HG03442 (cell line): Measurements from ENCODE around the gene IGF2BP2.
A peak's percentile ranks its signal among the peaks of the same experiment; 100 is the strongest.
"Not testable (repeated sequence)": the region's sequence is repeated elsewhere in the genome, so short reads cannot be mapped to it uniquely, and the experiment has no call there.

ENCODE experiments used
- ATAC-seq: cut with Tn5 transposase; IDR thresholded peaks from one replicate; pipeline ENCODE4 v1.9.1; 2021; ENCODE audit warnings: mild to moderate bottlenecking, moderate library complexity; ENCODE audit not compliant: unreplicated experiment

Gene IGF2BP2

DNA sequence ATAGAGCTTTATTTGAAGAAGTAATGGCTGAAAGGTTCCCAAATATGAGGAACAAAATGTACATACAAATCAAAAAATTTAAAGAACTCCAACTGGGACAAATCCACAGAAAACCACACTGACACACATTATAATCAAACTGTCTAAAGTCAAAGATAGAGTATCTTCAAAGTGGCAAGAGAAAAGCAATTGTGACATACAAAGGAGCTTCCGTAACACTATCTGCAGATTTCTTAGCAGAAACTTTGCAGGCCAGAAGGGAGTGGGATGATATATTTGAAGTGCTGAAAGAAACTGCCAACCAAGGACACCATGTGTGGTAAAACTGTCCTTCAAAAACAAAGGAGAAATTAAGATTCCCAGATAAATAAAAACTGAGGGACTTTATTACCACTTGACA is 146.8 kb downstream of the IGF2BP2 start:
- no peak for ATAC-seq

DNA sequence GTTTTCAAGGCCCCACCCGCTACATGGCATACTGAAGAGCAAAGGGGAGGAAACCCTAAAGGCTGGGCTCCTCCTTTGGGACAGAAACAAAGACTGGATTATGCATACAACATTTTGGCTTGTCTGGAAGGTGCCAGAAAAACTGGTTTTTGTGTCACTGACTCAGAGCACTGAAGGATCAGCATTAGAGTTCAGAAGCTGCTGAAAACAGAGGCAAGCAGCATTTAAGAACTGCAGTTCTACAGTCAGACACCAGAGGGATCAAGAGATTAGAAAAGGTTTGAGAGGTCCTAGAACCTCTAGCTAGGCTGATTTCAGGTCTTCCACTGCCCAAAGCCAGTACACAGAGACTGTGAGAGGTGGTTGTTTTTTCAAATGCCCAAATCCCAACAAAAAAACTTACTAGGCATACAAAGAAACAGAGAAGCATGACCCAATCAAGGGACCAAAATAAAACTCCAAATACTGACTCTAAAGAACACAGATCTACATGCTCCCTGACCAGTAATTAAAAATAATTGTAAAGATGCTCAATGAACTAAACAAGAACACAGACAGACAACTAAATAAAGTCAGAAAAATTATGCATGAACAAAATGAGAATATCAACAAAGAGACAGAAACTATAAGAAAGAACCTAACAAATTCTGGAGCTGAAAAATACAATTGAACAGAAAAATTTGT is 147.6 kb downstream of the IGF2BP2 start:
- no peak for ATAC-seq

GRCh38 chr3:185667574-185667973 is 157.3 kb downstream of the IGF2BP2 start:
- ATAC-seq = no peak

DNA sequence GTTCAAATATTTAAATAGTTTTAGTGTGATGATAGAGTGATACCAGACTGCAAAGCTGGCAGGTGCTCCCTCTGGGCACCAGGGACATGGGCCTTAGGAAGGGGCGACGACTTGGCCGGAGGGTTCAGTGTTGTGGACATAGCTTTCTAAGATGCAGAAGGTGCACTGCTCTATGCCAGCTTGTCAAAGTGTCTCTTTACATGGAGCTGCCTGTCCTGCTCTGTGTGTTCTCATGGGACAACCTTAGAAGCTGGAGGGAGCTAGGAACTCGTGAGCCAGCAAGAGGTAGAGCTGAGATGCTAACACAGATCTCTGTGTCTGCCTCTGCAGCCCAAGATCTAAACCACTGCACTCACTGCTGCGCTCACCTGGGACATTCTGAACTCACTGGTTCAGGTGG is 160.9 kb downstream of the IGF2BP2 start:
- no peak for ATAC-seq

DNA sequence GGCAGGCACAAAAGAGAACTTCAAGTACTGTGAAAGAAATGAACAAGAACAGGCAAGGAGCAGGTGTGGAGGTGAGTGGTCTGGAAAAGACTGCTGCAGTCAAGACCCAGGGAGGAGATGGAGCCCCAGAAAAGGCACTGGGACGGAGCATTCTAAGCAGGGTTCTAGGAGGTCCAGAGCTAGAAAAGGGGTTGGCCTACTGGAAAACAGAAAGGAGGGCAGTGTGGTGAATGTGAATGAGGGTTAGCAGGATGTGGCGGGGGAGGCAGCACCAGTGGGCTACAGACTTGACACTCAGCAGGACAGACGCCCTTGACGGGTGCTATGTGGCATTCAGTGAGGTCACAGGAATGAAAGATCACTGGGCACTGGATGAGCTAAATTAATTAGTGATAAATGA is 163.1 kb downstream of the IGF2BP2 start:
- no peak for ATAC-seq

- not testable (repeated sequence) for ATAC-seq
Measured at GRCh38 chr3:185661296-185661695, 163.5 kb downstream of the IGF2BP2 start.

GRCh38 chr3:185659942-185660921 is 164.6 kb downstream of the IGF2BP2 start:
- peak; percentile 54 for ATAC-seq

GRCh38 chr3:185658943-185659342 is 165.9 kb downstream of the IGF2BP2 start:
- ATAC-seq = no peak

DNA sequence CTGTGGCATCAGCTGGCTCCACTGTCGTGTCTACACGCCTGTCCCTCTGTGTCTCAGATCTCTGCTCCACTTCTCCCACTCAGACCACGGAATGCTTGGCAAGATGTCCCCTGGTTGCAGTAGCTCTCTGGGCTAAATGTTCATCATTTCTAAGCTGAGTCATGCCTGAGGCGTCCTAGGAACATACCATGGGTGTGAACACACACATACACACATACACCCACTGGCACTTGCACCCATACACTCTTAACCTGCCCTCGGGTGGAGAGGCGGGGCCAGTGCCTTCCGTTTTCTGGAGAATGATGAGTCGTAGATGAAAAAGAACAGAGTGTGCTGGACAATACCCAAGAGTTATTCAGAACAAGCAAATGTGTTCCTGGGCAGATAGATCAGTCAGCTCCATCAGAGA is 166.3 kb downstream of the IGF2BP2 start:
- ATAC-seq = no peak

- no peak for ATAC-seq
Measured at GRCh38 chr3:185657691-185658503, 166.9 kb downstream of the IGF2BP2 start.

DNA sequence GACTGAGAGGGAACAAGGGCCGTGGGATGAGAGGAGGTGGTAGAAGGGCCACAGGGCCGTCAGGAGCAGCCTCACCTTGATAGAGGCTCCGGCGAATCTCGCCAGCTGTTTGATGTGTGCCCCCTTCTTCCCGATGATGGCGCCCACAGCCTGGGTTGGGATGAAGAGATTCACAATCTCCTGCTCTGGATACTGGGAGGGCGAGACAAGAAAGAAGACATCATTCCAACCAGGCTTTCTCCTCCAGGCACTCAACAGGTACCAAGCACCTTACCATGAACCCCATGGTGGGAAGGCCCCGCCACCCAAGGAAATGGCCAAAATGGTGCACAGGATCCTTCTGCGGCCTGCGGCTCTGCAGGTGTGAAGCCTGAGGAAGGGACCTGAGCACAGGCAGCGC is 167.6 kb downstream of the IGF2BP2 start:
- no peak for ATAC-seq

DNA sequence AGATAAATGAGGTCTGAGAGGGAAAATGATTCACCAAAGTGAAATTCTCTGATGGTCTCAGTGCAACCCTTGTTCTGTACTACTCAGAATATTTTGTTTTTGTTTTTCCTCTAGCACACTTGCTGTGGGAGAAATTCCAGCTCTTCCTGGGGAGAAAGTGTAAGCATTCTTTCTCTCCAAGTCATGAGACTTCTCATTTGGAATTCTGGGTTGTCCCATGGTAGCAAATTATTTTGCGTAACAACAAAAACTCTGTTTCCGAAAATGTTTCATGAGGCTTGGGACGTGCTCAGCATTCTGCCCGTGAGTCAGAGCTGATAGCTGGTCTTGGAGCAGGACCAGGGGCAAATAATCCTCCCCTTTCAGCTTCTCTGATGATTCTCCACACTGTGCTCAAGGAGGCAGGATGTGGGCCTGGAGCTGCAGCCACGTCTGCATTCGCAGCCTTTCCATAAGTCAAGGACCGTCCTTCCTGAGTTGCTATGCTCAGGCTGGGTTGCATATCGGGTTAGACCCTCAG is 168.5 kb downstream of the IGF2BP2 start:
- no peak for ATAC-seq

DNA sequence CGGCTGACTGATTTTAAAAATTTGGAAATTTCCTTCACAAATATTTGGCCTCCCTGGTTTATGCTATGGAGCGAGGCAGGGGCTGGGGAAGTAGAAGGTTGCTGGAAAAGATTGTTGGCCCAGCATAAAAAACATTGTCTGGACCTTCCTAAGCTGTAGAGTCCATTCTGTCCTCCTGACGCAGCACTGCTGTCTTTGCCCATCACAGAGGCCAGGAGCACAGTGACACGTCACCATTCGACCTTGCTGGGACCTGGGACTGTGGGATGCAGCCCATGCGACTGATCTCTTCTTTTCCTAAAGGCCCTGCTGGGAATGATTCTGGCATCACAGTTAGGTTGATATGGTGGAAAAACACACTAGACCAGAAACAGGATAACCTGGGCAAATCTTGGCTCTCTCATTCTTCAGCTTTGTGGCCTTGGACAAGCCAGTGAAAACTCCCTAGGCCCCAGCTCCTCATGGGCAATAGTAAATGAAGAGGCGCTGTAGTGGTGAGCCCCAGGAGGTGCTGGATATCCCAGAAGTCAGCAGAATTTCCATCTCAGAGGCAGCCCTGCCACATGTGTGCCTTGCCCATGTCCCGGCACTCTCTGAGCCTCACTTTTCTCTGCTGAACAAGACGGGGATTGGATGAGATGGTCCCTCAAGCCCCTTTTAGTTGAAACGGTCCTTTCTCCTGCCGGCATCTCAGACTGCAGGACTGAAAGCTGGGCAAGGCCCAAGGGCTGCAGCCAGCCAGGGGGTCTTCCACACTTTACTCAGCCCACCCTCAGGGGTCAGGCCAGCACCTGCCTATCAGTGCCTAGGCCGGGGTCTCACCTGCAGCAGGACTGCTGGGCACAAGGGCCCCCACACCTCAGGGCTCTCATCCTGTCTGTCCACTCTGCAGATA is 169.2 kb downstream of the IGF2BP2 start:
- ATAC-seq = no peak

GRCh38 chr3:185654758-185655145 is 170.1 kb downstream of the IGF2BP2 start:
- no peak for ATAC-seq

DNA sequence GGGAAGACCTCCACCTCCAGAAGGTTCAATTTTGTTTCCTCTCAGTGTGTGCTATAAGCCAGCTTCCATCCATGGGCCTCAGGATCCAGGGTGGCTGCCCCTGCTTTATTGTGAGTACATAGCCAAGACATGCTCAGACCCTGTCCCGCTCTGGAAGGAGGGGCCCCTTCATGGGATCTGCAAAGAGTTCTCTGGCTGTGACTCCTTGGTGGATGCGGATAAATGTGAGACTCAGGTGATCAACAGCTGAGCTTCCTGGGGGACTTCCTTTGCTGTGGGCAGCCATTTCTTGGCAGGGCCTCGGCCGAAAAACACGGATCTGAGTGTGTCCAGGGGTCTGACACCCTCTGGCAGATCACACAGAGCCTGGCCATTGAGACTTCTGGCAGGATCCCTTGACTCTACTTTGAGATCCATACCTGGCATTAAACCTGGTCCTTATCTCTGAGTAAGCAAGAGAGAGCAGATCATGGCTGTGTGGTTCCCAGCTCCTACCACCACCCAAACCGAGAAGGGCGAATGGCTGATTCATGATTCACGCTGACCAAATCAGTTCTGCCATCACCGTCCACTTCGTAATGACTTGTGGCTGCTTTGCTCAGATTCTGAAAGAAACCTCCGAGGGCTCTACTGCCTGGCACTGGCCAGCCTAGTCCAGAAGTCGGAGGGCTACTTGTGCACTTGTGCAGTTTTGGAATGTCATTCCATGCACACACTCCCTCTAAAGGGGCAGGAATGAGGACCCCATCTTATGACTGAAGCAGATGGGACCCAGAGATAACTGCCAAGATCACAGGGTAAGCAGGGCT is 170.7 kb downstream of the IGF2BP2 start:
- no peak for ATAC-seq

- ATAC-seq = no peak
Measured at GRCh38 chr3:185651971-185652370, 172.9 kb downstream of the IGF2BP2 start.

DNA sequence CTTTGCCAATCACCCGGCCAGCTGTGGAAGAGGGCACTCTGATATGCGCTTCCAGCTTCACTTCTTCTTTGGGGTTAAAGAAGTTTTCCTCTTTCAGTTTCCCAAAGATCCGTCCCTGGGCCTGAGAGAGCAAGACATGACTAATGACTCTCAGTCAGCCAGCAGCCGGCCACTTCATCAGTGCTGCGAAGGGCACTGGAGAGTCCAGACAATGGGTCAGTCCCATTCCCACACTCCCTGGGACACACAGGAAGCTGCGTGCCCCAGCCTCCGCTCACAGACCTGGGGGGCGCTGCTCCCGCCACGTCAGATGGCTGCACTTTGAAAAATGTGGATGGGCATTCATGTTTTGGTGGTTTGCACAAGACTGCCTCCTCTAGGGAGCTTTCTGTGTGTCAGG is 175.4 kb downstream of the IGF2BP2 start:
- no peak for ATAC-seq

DNA sequence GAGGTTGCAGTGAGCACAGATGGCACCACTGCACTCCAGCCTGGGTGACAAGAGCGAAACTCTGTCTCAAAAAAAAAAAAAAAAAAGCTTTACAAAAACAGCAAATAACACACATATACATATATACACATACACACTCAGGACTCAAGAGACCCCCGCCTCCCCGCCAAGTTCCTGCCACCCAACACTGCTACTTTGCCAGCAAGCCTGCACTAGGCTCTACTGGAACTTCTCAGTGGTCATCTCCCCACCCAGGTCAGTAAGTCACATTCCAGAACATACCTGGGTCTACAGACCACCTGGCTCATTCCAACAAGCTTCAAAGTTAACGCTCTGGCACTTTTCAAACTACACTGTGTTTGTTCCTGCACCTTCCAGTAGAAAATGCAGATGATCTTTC is 176.4 kb downstream of the IGF2BP2 start:
- no peak for ATAC-seq

GRCh38 chr3:185647880-185648210 is 177.0 kb downstream of the IGF2BP2 start:
- no peak for ATAC-seq
